Measurements from ENCODE around the gene RAB11FIP4. TPM values are rescaled to one million over a fixed set of nuclear protein-coding genes. Genes with fewer than 3 reads are reported as not detected.

RAB11FIP4 gene
- total and polyA plus RNA-seq, 2 donors (not counting 3 experiments of a cell fraction or from before 2014, with no cell fraction given) = 0.08 to 0.38 TPM

DNA sequence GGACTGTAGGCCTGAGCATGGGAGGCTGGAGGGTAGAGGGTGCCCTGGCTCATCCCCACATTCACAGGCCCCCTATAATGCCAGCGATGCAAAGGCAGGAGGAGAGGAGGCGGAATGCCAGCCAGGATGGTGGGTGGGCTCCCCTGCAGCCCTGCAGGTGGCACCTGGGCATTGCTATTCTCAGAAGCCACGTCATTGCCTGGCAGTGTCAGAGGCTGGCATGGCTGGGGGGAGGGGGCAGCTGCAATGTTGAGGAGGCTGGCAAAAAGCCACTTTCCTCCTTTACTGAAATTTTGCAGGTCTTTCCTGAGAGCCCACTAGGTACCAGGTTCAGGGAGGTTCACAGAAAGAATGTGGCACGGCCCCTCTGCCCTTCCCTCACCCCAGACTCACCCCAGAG is 36.2 kb downstream of the RAB11FIP4 start:
- H3K79me2 ChIP-seq (ENCODE audit: control insufficient read depth, insufficient read depth, low read length) = no peaks in the 10 kb centered on the region
- no peak for DNase-seq (ENCODE audit: low read depth, low spot score)
- H3K27ac ChIP-seq (ENCODE audit: insufficient read depth, low read depth, low read length) = no peak overlapping the region
- FAIRE-seq = no peak
- peaks cover 0 to 5% of the 10 kb centered on the region in 2 experiments for H3K27me3 ChIP-seq (ENCODE audit: control insufficient read depth in 2 of 2, insufficient read depth in 2 of 2, low read length in 2 of 2)
- H3K4me2 ChIP-seq (ENCODE audit: insufficient read depth, low read length) = no peak overlapping the region
- TF ChIP-seq POLR2AphosphoS5 (IDR thresholded peaks at IDR 0.05; ENCODE audit: insufficient read depth, low read depth, low read length) (no peak), MYC (IDR thresholded peaks at IDR 0.05; ENCODE audit: low read depth, low read length) (no peak), JUN (IDR thresholded peaks at IDR 0.05; ENCODE audit: borderline replicate concordance, insufficient read depth, insufficient read length, low read depth) (no peak)
- H3K9me1 ChIP-seq (replicated peaks; ENCODE audit: control insufficient read depth, extremely low read depth, insufficient read depth, low read length) = no peaks in the 10 kb centered on the region
- H4K20me1 ChIP-seq (replicated peaks; ENCODE audit: control insufficient read depth, extremely low read depth, insufficient read depth, low read length) = no peaks in the 10 kb centered on the region
- BruUV-seq (replicated peaks) = no TSS peak
- ChIA-PET POLR2A (no interaction called here), CTCF (interaction anchor here (0.8 to 1.0 kb wide), 2 partner anchors 56 to 96 kb away, joined by 3 read pairs; no protein-coding TSS in a partner anchor)
- dilution Hi-C loops (cut with MboI; ENCODE audit: extremely low pct_ligation_motif_present, low sequenced_read_pairs) (no loop called here), intact Hi-C loops (cut with micrococcal nuclease) (no loop called here)
- no peaks in the 10 kb centered on the region for H3K4me1 ChIP-seq (ENCODE audit: control insufficient read depth, extremely low read depth, insufficient read depth, low read length)
- no peaks in the 10 kb centered on the region for H3K9me3 ChIP-seq (replicated peaks; ENCODE audit: control insufficient read depth, insufficient read depth, low read length)
- H3K4me3 ChIP-seq (replicated peaks in 1 of 3; ENCODE audit: insufficient read depth in 1 of 3, low read depth in 1 of 3, low read length in 3 of 3) = no peak overlapping the region
- no peaks in the 10 kb centered on the region for H3K36me3 ChIP-seq (ENCODE audit: control insufficient read depth in 2 of 2, extremely low read depth in 1 of 2, insufficient read depth in 2 of 2, low read length in 2 of 2)
- H3K9ac ChIP-seq (replicated peaks; ENCODE audit: extremely low read depth, insufficient read depth, low read length) = no peak overlapping the region
- H2AFZ ChIP-seq (ENCODE audit: low read depth, low read length) = no peak overlapping the region

- POLR2A ChIA-PET = no interaction called here
- no peak for FAIRE-seq
- H3K27ac ChIP-seq (ENCODE audit: insufficient read depth, low read depth, low read length) = no peak overlapping the region
Observed at GRCh38 chr17:31428111-31428510, 36.6 kb downstream of the RAB11FIP4 start.

More at GRCh38 chr17:31428111-31428510, 36.6 kb downstream of the RAB11FIP4 start:
- no peak overlapping the region for H2AFZ ChIP-seq (ENCODE audit: low read depth, low read length)
- BruUV-seq (replicated peaks) = no TSS peak
- DNase-seq (ENCODE audit: low read depth, low spot score) = no peak
- H3K9me3 ChIP-seq (replicated peaks; ENCODE audit: control insufficient read depth, insufficient read depth, low read length) = no peaks in the 10 kb centered on the region
- peaks cover 0 to 5% of the 10 kb centered on the region in 2 experiments for H3K27me3 ChIP-seq (ENCODE audit: control insufficient read depth in 2 of 2, insufficient read depth in 2 of 2, low read length in 2 of 2)
- no peaks in the 10 kb centered on the region for H3K9me1 ChIP-seq (replicated peaks; ENCODE audit: control insufficient read depth, extremely low read depth, insufficient read depth, low read length)
- CTCF ChIA-PET = interaction anchor here (0.8 to 1.0 kb wide), 2 partner anchors 57 to 96 kb away, joined by 3 read pairs; no protein-coding TSS in a partner anchor
- no peaks in the 10 kb centered on the region for H4K20me1 ChIP-seq (replicated peaks; ENCODE audit: control insufficient read depth, extremely low read depth, insufficient read depth, low read length)
- TF ChIP-seq POLR2AphosphoS5 (IDR thresholded peaks at IDR 0.05; ENCODE audit: insufficient read depth, low read depth, low read length) (no peak), GATA2 (IDR thresholded peaks at IDR 0.05; ENCODE audit: insufficient read depth, insufficient read length, low read depth, low read length) (no peak), JUN (IDR thresholded peaks at IDR 0.05; ENCODE audit: borderline replicate concordance, insufficient read depth, insufficient read length, low read depth) (no peak), POLR2A (IDR thresholded peaks at IDR 0.05; ENCODE audit: low read depth, low read length) (no peak), FOS (IDR thresholded peaks at IDR 0.05; ENCODE audit: borderline replicate concordance, insufficient read depth, low read length) (no peak), EZH2 (IDR thresholded peaks at IDR 0.05; ENCODE audit: borderline replicate concordance, low read depth, low read length, severe bottlenecking) (no peak), MYC (IDR thresholded peaks at IDR 0.05; ENCODE audit: low read depth, low read length) (no peak)
- TF ChIP-seq, protein P1, sequence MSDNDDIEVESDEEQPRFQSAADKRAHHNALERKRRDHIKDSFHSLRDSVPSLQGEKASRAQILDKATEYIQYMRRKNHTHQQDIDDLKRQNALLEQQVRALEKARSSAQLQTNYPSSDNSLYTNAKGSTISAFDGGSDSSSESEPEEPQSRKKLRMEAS (IDR thresholded peaks at IDR 0.05; ENCODE audit: insufficient read depth, insufficient read length) = no peak
- TF ChIP-seq, protein P2, sequence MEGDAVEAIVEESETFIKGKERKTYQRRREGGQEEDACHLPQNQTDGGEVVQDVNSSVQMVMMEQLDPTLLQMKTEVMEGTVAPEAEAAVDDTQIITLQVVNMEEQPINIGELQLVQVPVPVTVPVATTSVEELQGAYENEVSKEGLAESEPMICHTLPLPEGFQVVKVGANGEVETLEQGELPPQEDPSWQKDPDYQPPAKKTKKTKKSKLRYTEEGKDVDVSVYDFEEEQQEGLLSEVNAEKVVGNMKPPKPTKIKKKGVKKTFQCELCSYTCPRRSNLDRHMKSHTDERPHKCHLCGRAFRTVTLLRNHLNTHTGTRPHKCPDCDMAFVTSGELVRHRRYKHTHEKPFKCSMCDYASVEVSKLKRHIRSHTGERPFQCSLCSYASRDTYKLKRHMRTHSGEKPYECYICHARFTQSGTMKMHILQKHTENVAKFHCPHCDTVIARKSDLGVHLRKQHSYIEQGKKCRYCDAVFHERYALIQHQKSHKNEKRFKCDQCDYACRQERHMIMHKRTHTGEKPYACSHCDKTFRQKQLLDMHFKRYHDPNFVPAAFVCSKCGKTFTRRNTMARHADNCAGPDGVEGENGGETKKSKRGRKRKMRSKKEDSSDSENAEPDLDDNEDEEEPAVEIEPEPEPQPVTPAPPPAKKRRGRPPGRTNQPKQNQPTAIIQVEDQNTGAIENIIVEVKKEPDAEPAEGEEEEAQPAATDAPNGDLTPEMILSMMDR (IDR thresholded peaks at IDR 0.05; ENCODE audit: extremely low read depth in 1 of 2, insufficient read depth in 1 of 2, low read depth in 1 of 2, low read length in 2 of 2) = no peak
- dilution Hi-C loops (cut with MboI; ENCODE audit: extremely low pct_ligation_motif_present, low sequenced_read_pairs) (no loop called here), intact Hi-C loops (cut with micrococcal nuclease) (no loop called here)
- no peaks in the 10 kb centered on the region for H3K4me1 ChIP-seq (ENCODE audit: control insufficient read depth, extremely low read depth, insufficient read depth, low read length)
- H3K36me3 ChIP-seq (ENCODE audit: control insufficient read depth in 2 of 2, extremely low read depth in 1 of 2, insufficient read depth in 2 of 2, low read length in 2 of 2) = no peaks in the 10 kb centered on the region
- no peak overlapping the region for H3K4me2 ChIP-seq (ENCODE audit: insufficient read depth, low read length)
- no peak overlapping the region for H3K9ac ChIP-seq (replicated peaks; ENCODE audit: extremely low read depth, insufficient read depth, low read length)
- no peaks in the 10 kb centered on the region for H3K79me2 ChIP-seq (ENCODE audit: control insufficient read depth, insufficient read depth, low read length)
- H3K4me3 ChIP-seq (replicated peaks in 1 of 3; ENCODE audit: insufficient read depth in 1 of 3, low read depth in 1 of 3, low read length in 3 of 3) = no peak overlapping the region
